ENCODE results near the gene PRDM2.

- no peak for TF ChIP-seq POLR2AphosphoS5 (IDR thresholded peaks at IDR 0.05)
- TF ChIP-seq CTCF (IDR thresholded peaks at IDR 0.05 in 8 of 11, conservative IDR thresholded peaks at IDR 0.05 in 3 of 11): no peak
- TF ChIP-seq POLR2A (IDR thresholded peaks at IDR 0.05): no peak
These were observed 52.0 kb downstream of the PRDM2 start for GRCh38 chr1:13751985-13752384.

All from spleen (tissue), 7 donors.